Thyroid gland (tissue), 4 donors: ENCODE results near the gene SS18L1. TPM values are rescaled to one million over a fixed set of nuclear protein-coding genes. Genes with fewer than 3 reads are reported as not detected.

Experiments
- DNase-seq, 2 donors: peaks; one replicate each; pipeline ENCODE4 v3.0.0-alpha.2; 2019
- H3K27ac ChIP-seq, 3 donors: fragments of 200-600 bp; sonication (generic); 1 replicate in 2 of 3; 2 replicates in 1 of 3; pipeline ENCODE4 v1.5.1; 2016 to 2019; ENCODE audit warnings: mild to moderate bottlenecking in 1 of 3, moderate library complexity in 1 of 3
- H3K27me3 ChIP-seq: fragments of 200-600 bp; sonication (generic); one replicate; pipeline ENCODE4 v1.5.1; 2019
- H3K36me3 ChIP-seq, 2 donors: fragments of 200-600 bp; sonication (generic); one replicate each; pipeline ENCODE4 v1.5.1; 2016 to 2019
- H3K4me1 ChIP-seq, 2 donors: fragments of 200-600 bp; sonication (generic); one replicate each; pipeline ENCODE4 v1.5.1; 2017 to 2019
- H3K4me3 ChIP-seq, 3 donors: fragments of 200-600 bp; sonication (generic); replicated peaks in 1 of 3; 1 replicate in 2 of 3; 2 replicates in 1 of 3; pipeline ENCODE4 v1.5.1; 2016; ENCODE audit warnings: mild to moderate bottlenecking in 1 of 3
- H3K9me3 ChIP-seq: fragments of 200-600 bp; sonication (generic); one replicate; pipeline ENCODE4 v1.5.1; 2017
- CTCF ChIP-seq, 6 experiments: fragments of 200-600 bp in 3 of 6; fragments of 450-650 bp in 3 of 6; sonication (generic) in 3 of 6; IDR thresholded peaks; one replicate each; pipeline ENCODE4 v1.5.1; 2016 to 2019; ENCODE audit warnings: antibody characterized with exemption in 6 of 6, mild to moderate bottlenecking in 2 of 6, inconsistent platforms in 1 of 6, moderate library complexity in 1 of 6
- POLR2A ChIP-seq, 2 donors: fragments of 450-650 bp; IDR thresholded peaks; one replicate each; pipeline ENCODE4 v1.6.1; 2017; ENCODE audit warnings: antibody characterized with exemption in 2 of 2, mild to moderate bottlenecking in 2 of 2, moderate library complexity in 1 of 2
- WGBS, 2 donors: methylation state at CpG; one replicate each; pipeline ENCODE4 v1.1.5; 2017; 5-methylcytosine and 5-hydroxymethylcytosine counted together
- intact Hi-C: fragments of 100-400 bp; cut with DNase I; formaldehyde crosslinking; loops from one replicate; pipeline ENCODE4 v1.15.1; 2023
- total RNA-seq, 4 donors: library from RNA; depleted of rRNA; stranded (reverse); fragments of >200 nt; gene quantifications; one replicate each; pipeline ENCODE4 v1.2.3, GENCODE V29; 2016

SS18L1 gene
- total RNA-seq, 4 donors from 2014 or later: 12.2 to 22.0 (median 15.2) TPM

- Histone ChIP-seq H3K27ac (no peak overlapping the region), H3K4me3 (no peak overlapping the region), H3K4me1 (peaks cover 0 to 5% of the 10 kb centered on the region in 2 donors), H3K9me3 (no peaks in the 10 kb centered on the region), H3K27me3 (no peaks in the 10 kb centered on the region), H3K36me3 (peaks cover 0 to 5% of the 10 kb centered on the region in 2 donors)
- intact Hi-C loops: no loop called here
- no peak for DNase-seq
- no peak for TF ChIP-seq CTCF (IDR thresholded peaks at IDR 0.05)
- TF ChIP-seq POLR2A (IDR thresholded peaks at IDR 0.05): no peak
- WGBS, 2 donors: 88 to 90% methylated on average over 26 to 29 of the region's 29 CpGs
These were observed 12.1 kb downstream of the SS18L1 start for GRCh38 chr20:62155428-62156253.

DNA sequence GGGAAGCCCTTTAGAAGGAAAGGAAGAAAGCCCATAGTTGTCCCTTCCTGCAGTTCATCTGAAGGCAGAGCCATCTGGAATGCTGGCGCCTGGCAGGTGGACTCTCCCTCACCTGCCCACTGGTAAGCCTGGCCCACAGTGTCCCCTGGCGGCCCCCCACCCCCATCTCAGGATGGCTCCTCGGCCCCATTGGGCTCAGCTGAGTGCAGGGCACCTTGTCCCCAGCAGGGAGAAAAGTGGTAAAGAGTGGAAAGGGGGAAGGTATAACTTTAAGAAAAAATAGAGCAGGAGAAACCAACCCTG, 12.6 kb downstream of the SS18L1 start:
- DNase-seq: no peak
- Histone ChIP-seq H3K9me3 (no peaks in the 10 kb centered on the region), H3K4me3 (no peak overlapping the region), H3K27ac (no peak overlapping the region), H3K36me3 (peaks cover 3 to 10% of the 10 kb centered on the region in 2 donors), H3K4me1 (peaks cover 0 to 5% of the 10 kb centered on the region in 2 donors), H3K27me3 (no peaks in the 10 kb centered on the region)
- intact Hi-C loops: no loop called here
- TF ChIP-seq POLR2A (IDR thresholded peaks at IDR 0.05) (no peak), CTCF (IDR thresholded peaks at IDR 0.05) (no peak)
- WGBS, 2 donors: 88% methylated on average over 3 of the region's 3 CpGs

GRCh38 chr20:62156592-62157386, 13.2 kb downstream of the SS18L1 start:
- intact Hi-C loops: no loop called here
- no peak overlapping the region for H3K27ac ChIP-seq

DNA sequence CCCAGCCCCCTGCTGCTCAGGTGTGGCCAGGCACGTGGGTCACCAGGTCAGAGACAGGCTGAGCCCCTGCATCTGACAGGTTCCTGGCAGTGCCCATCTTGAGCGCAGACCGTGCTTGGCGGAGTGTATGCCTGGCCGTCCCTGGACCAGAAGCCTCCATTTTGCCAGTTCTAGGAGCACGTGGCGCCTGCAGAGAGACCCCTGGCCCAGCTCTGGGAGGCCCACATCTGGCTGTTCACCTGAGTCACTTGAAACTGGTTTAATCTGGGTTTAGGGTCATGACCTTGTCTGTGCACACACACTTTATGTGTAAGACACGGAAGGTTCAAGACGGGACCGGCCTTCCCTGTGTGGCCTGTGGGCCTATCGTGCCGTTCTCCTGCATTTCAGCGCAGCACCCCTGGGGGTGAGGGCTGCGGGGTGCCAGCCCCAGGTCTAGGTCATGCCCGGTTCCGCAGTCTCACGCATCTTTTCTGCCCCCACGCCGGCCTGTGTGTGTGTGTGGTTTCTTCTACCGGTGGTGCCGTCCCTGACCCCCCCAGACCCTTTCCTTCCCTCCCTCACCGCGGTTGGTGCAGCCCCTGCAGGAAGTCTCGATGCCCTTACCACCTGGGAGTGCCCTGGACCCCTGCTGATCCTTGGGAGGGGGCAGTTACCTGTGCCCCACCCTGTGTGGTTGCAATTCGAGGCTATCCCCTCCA, 14.0 kb downstream of the SS18L1 start:
- H3K4me3 ChIP-seq: no peak overlapping the region
- no peak overlapping the region for H3K27ac ChIP-seq
- H3K27me3 ChIP-seq: no peaks in the 10 kb centered on the region
- TF ChIP-seq CTCF (IDR thresholded peaks at IDR 0.05) (no peak), POLR2A (IDR thresholded peaks at IDR 0.05) (no peak)
- peaks cover 4 to 18% of the 10 kb centered on the region in 2 donors for H3K36me3 ChIP-seq
- H3K9me3 ChIP-seq: no peaks in the 10 kb centered on the region
- DNase-seq: no peak
- intact Hi-C loops: no loop called here
- H3K4me1 ChIP-seq: peaks cover 0 to 5% of the 10 kb centered on the region in 2 donors
- WGBS, 2 donors: 90 to 91% methylated on average over 20 to 23 of the region's 25 CpGs

More at GRCh38 chr20:62156592-62157386, 13.2 kb downstream of the SS18L1 start:
- H3K9me3 ChIP-seq: no peaks in the 10 kb centered on the region
- WGBS, 2 donors: 39 to 64% methylated on average over 15 to 20 of the region's 24 CpGs
- H3K4me1 ChIP-seq: peaks cover 0 to 5% of the 10 kb centered on the region in 2 donors
- TF ChIP-seq POLR2A (IDR thresholded peaks at IDR 0.05): no peak
- TF ChIP-seq CTCF (IDR thresholded peaks at IDR 0.05): peak in 5 of 6 experiments; percentile 34 to 74 (median 45)
- peak; percentile 55 to 63 for DNase-seq
- H3K4me3 ChIP-seq: no peak overlapping the region
- H3K36me3 ChIP-seq: peaks cover 4 to 16% of the 10 kb centered on the region in 2 donors
- H3K27me3 ChIP-seq: no peaks in the 10 kb centered on the region
